HG03469 (cell line): ENCODE results near the gene BAK1.
"Not testable (repeated sequence)": the region's sequence is repeated elsewhere in the genome, so short reads cannot be mapped to it uniquely, and the experiment has no call there.

Experiments
- ATAC-seq: cut with Tn5 transposase; IDR thresholded peaks from one replicate; pipeline ENCODE4 v1.9.1; 2021; ENCODE audit warnings: mild to moderate bottlenecking, moderate library complexity, moderate number of reproducible peaks; ENCODE audit not compliant: unreplicated experiment

Gene BAK1

GRCh38 chr6:33609019-33609418, 28.9 kb upstream of the BAK1 start:
- ATAC-seq: no peak

GRCh38 chr6:33607784-33608161, 27.7 kb upstream of the BAK1 start:
- ATAC-seq: no peak

GRCh38 chr6:33607126-33607783, 27.2 kb upstream of the BAK1 start:
- ATAC-seq: no peak

GRCh38 chr6:33606642-33607041, 26.6 kb upstream of the BAK1 start:
- no peak for ATAC-seq

GRCh38 chr6:33604941-33605854, 25.1 kb upstream of the BAK1 start:
- no peak for ATAC-seq

GRCh38 chr6:33602180-33602579, 22.1 kb upstream of the BAK1 start:
- ATAC-seq: no peak

- ATAC-seq: no peak
Measured at GRCh38 chr6:33600761-33601160, 20.7 kb upstream of the BAK1 start.

- ATAC-seq: no peak
Measured at GRCh38 chr6:33599413-33599938, 19.4 kb upstream of the BAK1 start.

GRCh38 chr6:33597551-33598322, 17.7 kb upstream of the BAK1 start:
- no peak for ATAC-seq

- not testable (repeated sequence) for ATAC-seq
Measured at GRCh38 chr6:33596894-33597293, 16.8 kb upstream of the BAK1 start.

- ATAC-seq: no peak
Measured at GRCh38 chr6:33595001-33595846, 15.1 kb upstream of the BAK1 start.

- no peak for ATAC-seq
Measured at GRCh38 chr6:33593414-33593727, 13.3 kb upstream of the BAK1 start.

GRCh38 chr6:33592595-33593413, 12.7 kb upstream of the BAK1 start:
- ATAC-seq: no peak

- no peak for ATAC-seq
Measured at GRCh38 chr6:33592280-33592594, 12.2 kb upstream of the BAK1 start.

- no peak for ATAC-seq
Measured at GRCh38 chr6:33591424-33592032, 11.5 kb upstream of the BAK1 start.

GRCh38 chr6:33590531-33591198, 10.6 kb upstream of the BAK1 start:
- no peak for ATAC-seq

- no peak for ATAC-seq
Measured at GRCh38 chr6:33589731-33590530, 9.9 kb upstream of the BAK1 start.

GRCh38 chr6:33589392-33589730, 9.3 kb upstream of the BAK1 start:
- ATAC-seq: no peak
